ENCODE measurements around the gene IL1RL2.

Gene IL1RL2

DNA sequence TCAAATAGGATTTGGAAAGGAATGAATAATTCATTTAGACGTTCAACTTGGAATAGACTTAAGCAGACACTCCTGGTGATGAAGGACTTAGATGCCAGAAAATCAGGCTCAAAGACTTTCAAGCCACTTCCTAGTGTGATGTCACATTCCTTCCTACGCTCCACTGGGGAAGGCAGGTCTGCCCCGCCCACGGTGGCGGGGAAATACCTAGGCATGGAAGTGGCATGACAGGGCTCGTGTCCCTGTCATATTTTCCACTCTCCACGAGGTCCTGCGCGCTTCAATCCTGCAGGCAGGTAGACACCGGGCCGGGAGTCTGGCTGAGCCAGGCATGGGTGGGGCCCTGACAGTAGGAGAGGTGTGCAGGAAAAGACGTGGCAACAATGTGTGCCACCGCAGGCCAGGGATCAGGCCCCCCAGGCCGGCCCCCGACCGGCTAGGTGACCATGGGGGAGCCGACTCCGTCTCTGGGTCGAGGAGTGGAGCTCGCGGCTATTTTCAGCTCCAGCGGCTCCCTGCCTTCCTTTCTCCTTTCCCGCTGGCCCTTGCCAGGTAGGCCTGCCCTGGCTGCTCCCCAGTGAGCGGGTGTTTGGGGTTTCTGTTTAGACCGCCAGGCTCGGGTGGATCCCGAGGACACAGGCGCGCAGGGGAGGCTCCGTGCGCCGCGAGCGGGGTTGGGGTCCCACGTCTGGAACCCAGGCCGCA lies at the start of gene IL1RL2:
IL1RL2 (plus strand) TSS at position 233 of the 705 bp plus-strand sequence. CDS start 845 bp downstream, outside the sequence.
- H3K9me3 Mint-ChIP-seq, result no peaks in the 10 kb centered on the region
- H3K36me3 Mint-ChIP-seq (ENCODE audit: low read depth), result peaks cover 2% of the 10 kb centered on the region
- no peak within 1 kb of the TSS for H3K27ac Mint-ChIP-seq
- H3K4me3 Mint-ChIP-seq, result peak within 1 kb of the TSS; percentile 76
- H3K27me3 Mint-ChIP-seq (ENCODE audit: low read depth), result peaks cover 32% of the 10 kb centered on the region
- peaks cover 7% of the 10 kb centered on the region for H3K4me1 Mint-ChIP-seq (ENCODE audit: low read depth)

DNA sequence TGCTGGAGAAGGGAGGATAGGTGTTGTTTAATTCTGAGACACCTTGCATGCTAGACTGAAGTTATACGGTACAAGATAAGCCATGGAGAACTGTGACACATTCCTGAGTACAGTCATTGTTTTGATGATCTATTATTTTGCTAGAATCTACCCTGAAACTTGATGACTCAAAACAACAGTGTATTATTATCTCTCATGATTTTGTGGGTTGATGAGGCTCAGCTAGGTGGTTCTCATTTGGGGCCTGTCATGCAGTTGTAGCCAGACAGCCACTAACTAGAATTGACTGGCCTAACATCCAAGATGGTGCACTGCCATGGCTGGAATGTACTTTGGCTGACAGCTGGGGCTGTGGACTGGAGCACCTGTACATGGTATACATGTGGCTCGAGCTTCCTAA lies 49.7 kb upstream of the IL1RL2 start:
- Mint-ChIP-seq H3K4me3 (no peak overlapping the region), H3K27me3 (ENCODE audit: low read depth) (peaks cover 24% of the 10 kb centered on the region), H3K36me3 (ENCODE audit: low read depth) (peaks cover 5% of the 10 kb centered on the region), H3K9me3 (peaks cover 13% of the 10 kb centered on the region), H3K4me1 (ENCODE audit: low read depth) (peaks cover 8% of the 10 kb centered on the region), H3K27ac (no peak overlapping the region)

DNA sequence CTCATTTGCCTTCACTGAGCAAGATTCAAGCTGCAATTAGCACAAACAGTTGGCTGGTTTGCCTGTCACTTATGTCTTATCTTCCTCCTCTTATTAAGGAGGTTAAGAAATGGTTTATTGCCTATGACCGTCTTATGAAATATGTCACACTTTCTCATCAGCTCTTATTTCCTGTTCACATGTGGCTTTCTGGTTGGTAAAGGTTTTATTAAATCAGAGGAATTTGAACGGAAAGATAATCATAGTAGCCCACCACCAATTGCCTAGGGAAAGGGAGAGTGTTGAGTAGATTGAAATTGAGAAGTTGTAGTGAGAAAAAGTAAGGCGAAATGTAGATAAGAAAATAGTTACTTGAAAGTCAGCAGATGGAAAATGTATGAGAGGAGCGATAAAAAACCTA lies 48.5 kb upstream of the IL1RL2 start:
- peaks cover 8% of the 10 kb centered on the region for H3K9me3 Mint-ChIP-seq
- no peak overlapping the region for H3K27ac Mint-ChIP-seq
- H3K36me3 Mint-ChIP-seq (ENCODE audit: low read depth), result peaks cover 10% of the 10 kb centered on the region
- H3K27me3 Mint-ChIP-seq (ENCODE audit: low read depth), result peaks cover 28% of the 10 kb centered on the region
- peaks cover 10% of the 10 kb centered on the region for H3K4me1 Mint-ChIP-seq (ENCODE audit: low read depth)
- no peak overlapping the region for H3K4me3 Mint-ChIP-seq

DNA sequence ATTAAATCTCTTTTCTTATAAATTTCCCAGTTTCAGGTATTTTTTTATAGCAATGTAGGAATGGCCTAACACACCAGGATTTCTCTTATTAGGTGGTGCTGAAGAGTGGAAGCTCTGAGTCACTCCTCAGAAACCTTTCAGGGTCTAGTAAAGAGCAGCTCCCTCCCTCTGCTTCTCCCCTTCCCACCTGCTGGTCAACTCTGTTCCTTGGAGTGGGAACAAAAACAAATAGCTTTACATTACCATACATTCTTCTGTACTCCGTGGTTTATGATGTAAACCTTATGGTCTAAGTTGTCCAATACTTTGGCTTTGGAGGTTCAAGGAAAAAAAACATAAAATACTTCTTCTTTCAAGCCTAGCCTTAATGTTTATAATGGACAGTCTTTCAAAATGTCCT lies 47.0 kb upstream of the IL1RL2 start:
- Mint-ChIP-seq H3K36me3 (ENCODE audit: low read depth) (peaks cover 10% of the 10 kb centered on the region), H3K4me3 (no peak overlapping the region), H3K9me3 (peaks cover 21% of the 10 kb centered on the region), H3K27me3 (ENCODE audit: low read depth) (peaks cover 28% of the 10 kb centered on the region), H3K4me1 (ENCODE audit: low read depth) (peaks cover 10% of the 10 kb centered on the region), H3K27ac (no peak overlapping the region)

DNA sequence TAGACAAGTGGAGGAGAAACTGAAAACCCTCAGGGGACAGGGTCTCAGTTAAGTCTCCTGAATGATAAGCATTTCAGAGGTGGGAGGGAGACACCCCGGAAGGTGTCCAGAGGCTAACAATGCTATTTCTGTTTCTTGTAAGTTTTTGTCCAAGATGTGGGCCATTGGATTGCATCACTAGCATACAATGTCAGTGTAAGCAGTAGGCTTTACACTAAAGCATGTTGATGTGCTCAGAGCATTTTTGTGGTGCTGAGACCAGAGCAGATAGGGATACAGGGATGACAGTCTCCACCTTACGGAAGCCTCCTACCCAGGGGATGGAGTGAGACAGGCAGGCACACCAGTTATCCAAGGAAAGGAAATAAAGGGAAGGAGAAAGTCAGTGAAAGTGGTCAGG lies 46.4 kb upstream of the IL1RL2 start:
- H3K4me3 Mint-ChIP-seq, result no peak overlapping the region
- peaks cover 14% of the 10 kb centered on the region for H3K36me3 Mint-ChIP-seq (ENCODE audit: low read depth)
- H3K27me3 Mint-ChIP-seq (ENCODE audit: low read depth), result peaks cover 28% of the 10 kb centered on the region
- H3K4me1 Mint-ChIP-seq (ENCODE audit: low read depth), result peaks cover 10% of the 10 kb centered on the region
- H3K27ac Mint-ChIP-seq, result no peak overlapping the region
- H3K9me3 Mint-ChIP-seq, result peaks cover 26% of the 10 kb centered on the region

DNA sequence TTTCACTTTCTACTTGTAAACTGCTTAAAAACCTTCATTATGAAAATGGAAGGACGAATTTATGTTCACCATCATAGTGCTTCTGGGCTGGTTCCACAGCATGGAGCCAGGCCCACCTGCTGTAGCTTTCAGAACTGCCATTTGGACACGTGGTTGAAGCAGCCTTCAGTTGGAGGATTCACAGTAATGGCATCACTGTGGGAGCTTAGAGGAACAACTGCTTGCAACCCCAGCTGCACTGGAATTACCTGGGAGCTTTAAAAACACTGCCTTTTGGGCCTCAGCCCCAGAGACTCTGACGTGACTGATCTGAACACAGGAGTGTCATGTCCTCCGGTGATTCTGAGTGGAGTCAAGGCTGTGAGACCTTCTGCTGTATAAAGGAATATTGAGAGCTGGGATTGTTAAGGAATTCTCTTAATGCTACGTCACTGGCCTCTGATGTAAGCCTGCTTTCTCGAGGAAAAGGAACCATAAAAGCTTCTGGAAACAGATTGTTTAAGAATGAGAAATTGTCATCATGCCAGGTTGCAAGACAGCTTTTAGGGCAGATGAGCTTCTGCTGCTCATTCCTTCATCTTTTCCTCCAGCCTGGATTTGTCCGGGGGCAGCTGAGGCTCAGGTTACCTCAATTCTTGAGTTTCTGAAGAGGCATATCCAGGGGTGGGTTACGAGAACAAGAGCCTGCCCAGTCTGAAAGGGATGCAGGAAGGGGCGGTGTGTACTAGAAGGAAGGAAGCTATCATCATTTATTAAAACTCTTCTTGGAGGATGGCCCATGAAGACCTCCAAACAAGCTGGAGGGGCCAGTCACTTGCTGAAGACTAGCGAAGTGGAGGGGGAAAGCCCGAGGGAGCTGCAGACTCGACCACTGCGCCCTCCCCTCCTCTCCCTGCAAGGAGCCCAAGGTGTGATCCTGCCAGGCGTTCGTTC lies 45.5 kb upstream of the IL1RL2 start:
- H3K27me3 Mint-ChIP-seq (ENCODE audit: low read depth), result peaks cover 28% of the 10 kb centered on the region
- no peak overlapping the region for H3K4me3 Mint-ChIP-seq
- no peak overlapping the region for H3K27ac Mint-ChIP-seq
- H3K4me1 Mint-ChIP-seq (ENCODE audit: low read depth), result peaks cover 10% of the 10 kb centered on the region
- peaks cover 15% of the 10 kb centered on the region for H3K36me3 Mint-ChIP-seq (ENCODE audit: low read depth)
- peaks cover 32% of the 10 kb centered on the region for H3K9me3 Mint-ChIP-seq

DNA sequence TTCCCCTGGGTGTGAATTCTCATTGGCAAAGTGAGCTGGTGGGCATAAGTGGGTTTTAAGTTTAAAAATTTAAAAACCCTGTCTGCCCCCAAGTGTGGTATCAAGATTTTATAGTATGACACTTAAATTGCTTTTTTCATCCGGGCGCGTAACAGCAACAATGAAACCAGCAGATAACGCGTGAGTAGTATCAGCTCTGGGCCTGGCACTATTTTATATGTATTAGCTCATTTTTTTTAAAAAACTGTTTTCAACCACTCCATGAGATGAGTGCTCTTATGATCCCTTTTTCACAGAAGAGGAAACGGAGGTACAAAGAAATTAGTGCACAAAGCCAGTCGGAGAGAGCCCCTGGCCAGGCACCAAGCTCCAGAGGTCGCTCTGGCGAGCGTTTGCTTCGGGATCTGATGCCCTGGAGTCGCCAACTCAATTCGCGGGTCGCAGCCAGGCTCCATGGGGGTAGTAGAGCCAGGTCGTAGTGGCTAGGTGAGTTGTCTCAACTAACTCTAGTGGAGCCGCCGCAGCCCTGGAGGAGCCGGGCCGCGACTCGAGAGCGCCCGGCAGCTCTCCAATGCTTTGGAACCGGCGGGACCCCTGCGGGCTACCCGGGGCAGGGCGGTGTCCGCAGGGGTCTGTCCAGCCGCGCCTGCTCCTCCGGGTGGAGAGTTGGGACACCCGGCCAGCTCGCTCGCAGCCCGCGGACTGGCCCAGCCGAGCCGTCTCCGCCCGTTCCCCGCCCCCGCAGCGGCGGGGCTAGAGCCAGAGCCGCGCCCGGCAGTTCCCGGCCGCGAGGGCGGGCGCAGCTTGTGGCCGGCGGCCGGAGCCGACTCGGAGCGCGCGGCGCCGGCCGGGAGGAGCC lies 44.6 kb upstream of the IL1RL2 start, which contains the start of gene IL1R1:
IL1R1 (plus strand) TSS at position 777 of the 859 bp plus-strand sequence. CDS start 14,979 bp downstream, outside the sequence.
- H3K4me3 Mint-ChIP-seq, result peak within 1 kb of the TSS; percentile 41
- peaks cover 10% of the 10 kb centered on the region for H3K4me1 Mint-ChIP-seq (ENCODE audit: low read depth)
- no peak within 1 kb of the TSS for H3K27ac Mint-ChIP-seq
- H3K27me3 Mint-ChIP-seq (ENCODE audit: low read depth), result peaks cover 28% of the 10 kb centered on the region
- peaks cover 17% of the 10 kb centered on the region for H3K36me3 Mint-ChIP-seq (ENCODE audit: low read depth)
- peaks cover 36% of the 10 kb centered on the region for H3K9me3 Mint-ChIP-seq

DNA sequence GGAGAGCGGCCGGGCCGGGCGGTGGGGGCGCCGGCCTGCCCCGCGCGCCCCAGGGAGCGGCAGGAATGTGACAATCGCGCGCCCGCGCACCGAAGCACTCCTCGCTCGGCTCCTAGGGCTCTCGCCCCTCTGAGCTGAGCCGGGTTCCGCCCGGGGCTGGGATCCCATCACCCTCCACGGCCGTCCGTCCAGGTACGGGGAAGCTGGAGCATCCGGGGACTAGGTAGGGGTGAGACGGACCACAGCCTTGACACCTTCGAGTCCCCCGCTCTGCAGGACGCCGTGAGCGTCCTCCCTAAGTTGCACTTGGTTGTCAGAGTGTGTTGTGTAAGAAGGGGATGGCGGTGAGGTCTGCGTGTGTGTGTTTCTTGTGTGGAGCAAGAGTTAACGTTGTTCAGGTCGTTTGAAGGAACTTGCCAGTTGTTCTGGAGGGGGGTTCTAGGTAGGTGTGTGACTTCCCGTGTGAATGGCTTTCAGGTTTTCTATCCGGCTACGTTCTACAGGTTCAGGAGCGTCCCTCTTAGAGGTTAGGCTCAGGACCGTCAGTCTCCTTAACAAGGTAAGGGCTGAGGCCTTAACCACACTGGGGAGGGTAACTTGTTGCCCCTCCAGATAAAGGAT lies 43.9 kb upstream of the IL1RL2 start:
- Mint-ChIP-seq H3K9me3 (peaks cover 44% of the 10 kb centered on the region), H3K27me3 (ENCODE audit: low read depth) (peaks cover 28% of the 10 kb centered on the region), H3K36me3 (ENCODE audit: low read depth) (peaks cover 17% of the 10 kb centered on the region), H3K4me1 (ENCODE audit: low read depth) (peaks cover 9% of the 10 kb centered on the region), H3K27ac (no peak overlapping the region), H3K4me3 (peak overlapping the region; percentile 41)

DNA sequence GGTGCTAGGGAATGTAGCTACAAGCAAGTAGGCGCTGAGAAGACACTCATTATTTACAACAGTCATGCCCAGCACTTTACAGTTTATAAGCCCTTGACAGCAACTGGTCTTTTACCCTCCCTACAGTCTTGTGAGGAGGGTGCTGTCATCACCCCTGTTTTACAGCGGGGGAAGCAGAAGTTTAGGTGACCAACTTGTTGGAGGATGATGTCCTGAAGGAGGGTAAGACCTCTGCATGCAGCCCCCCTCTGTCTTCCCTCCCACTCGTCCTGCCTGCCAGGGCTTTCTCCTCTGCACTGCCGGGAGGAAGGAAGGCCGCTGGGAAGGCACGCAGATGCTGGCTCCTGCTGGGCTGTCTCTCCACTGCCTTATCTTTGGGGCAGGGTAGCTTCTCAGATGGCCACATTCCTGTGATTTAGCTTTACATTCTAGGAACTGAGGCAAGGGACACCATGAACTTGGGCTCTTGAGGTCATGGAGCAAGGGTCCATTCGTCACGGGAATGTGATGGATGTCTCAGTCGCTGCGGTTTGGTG lies 43.3 kb upstream of the IL1RL2 start:
- peak overlapping the region; percentile 41 for H3K4me3 Mint-ChIP-seq
- H3K27me3 Mint-ChIP-seq (ENCODE audit: low read depth), result peaks cover 28% of the 10 kb centered on the region
- peaks cover 47% of the 10 kb centered on the region for H3K9me3 Mint-ChIP-seq
- no peak overlapping the region for H3K27ac Mint-ChIP-seq
- peaks cover 6% of the 10 kb centered on the region for H3K4me1 Mint-ChIP-seq (ENCODE audit: low read depth)
- peaks cover 15% of the 10 kb centered on the region for H3K36me3 Mint-ChIP-seq (ENCODE audit: low read depth)

DNA sequence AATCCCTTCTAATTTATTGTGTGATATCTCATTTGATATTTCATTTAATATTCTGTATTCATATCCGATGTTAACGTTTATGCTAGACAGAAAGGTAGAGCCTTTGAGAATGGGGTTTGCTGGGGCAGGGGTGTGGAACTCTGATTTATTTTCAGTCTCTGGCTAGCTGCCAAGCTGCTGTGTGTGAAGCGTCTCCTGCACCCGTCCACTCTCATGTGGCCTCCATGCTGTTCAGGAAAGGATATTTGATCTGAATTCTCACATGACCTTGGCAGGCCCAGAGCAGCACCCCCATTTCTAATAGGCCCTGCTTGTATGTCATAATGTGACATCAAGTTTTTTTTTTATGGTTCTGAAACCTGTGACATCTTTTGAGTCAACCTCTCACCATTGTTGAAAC lies 42.7 kb upstream of the IL1RL2 start:
- Mint-ChIP-seq H3K9me3 (peaks cover 53% of the 10 kb centered on the region), H3K4me3 (no peak overlapping the region), H3K27ac (no peak overlapping the region), H3K4me1 (ENCODE audit: low read depth) (peaks cover 6% of the 10 kb centered on the region), H3K27me3 (ENCODE audit: low read depth) (peaks cover 28% of the 10 kb centered on the region), H3K36me3 (ENCODE audit: low read depth) (peaks cover 20% of the 10 kb centered on the region)

DNA sequence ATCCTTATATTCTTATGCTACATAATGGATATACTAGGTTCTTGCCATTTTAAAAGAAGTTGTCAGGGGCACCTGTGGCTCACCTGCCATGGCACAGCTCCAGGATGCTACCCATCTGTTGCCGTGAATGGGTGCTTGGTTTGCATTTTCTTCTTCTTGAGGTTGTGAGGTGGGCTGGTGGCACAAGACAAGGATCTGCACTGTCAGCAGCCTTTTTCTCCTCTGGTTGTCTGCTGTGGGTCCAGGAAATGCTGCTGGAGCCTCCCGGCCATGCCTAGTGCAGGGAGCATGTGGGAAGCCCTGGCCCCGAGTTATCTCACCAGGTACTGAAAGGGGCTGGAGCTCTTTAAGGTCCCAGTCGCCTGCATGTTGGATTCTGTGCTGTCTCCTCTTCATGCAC lies 41.7 kb upstream of the IL1RL2 start:
- H3K9me3 Mint-ChIP-seq, result peaks cover 57% of the 10 kb centered on the region
- H3K27me3 Mint-ChIP-seq (ENCODE audit: low read depth), result peaks cover 28% of the 10 kb centered on the region
- H3K4me3 Mint-ChIP-seq, result no peak overlapping the region
- peaks cover 20% of the 10 kb centered on the region for H3K36me3 Mint-ChIP-seq (ENCODE audit: low read depth)
- no peak overlapping the region for H3K27ac Mint-ChIP-seq
- H3K4me1 Mint-ChIP-seq (ENCODE audit: low read depth), result peaks cover 6% of the 10 kb centered on the region

DNA sequence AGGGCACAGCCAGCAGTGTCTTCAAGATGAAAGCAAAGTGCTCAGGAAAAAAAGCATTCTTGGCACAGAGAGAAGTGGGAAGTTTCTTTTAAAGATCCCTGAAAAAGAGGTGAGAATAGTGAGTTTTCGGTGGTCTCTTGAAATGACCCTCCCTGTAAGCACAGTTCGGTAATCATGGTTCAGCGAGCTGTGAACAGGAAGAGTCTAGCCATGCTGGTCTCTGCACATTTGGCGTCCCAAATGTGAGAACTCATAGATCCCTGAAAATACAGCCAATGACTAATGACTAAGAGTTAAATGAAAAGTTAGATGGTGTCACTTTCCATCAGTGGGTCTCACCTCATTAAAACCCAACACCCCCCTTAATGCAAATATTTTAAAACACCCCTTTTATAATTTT lies 40.9 kb upstream of the IL1RL2 start:
- H3K9me3 Mint-ChIP-seq, result peaks cover 62% of the 10 kb centered on the region
- no peak overlapping the region for H3K4me3 Mint-ChIP-seq
- no peak overlapping the region for H3K27ac Mint-ChIP-seq
- peaks cover 20% of the 10 kb centered on the region for H3K27me3 Mint-ChIP-seq (ENCODE audit: low read depth)
- H3K4me1 Mint-ChIP-seq (ENCODE audit: low read depth), result peaks cover 6% of the 10 kb centered on the region
- H3K36me3 Mint-ChIP-seq (ENCODE audit: low read depth), result peaks cover 20% of the 10 kb centered on the region

DNA sequence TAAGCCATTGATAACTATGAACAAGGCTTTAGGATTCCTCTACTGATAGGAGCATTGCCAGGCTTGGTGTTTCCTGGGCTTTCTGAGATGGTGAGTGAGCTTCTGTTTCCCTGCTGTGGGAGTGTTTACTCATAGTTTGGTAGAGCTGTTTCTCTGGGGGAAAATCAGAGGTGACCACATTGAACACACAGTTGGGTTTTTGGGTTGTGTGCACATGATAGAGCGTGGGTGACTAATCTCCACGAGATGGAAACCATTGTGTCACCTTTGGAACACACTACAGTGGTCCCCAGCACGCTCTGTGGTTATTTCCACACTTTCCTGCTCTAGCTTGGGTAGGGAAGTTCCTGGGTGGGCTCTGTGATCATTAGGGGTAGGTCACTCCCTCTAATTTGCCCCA lies 38.9 kb upstream of the IL1RL2 start:
- H3K36me3 Mint-ChIP-seq (ENCODE audit: low read depth), result peaks cover 16% of the 10 kb centered on the region
- H3K4me1 Mint-ChIP-seq (ENCODE audit: low read depth), result peaks cover 4% of the 10 kb centered on the region
- H3K4me3 Mint-ChIP-seq, result no peak overlapping the region
- peaks cover 4% of the 10 kb centered on the region for H3K27me3 Mint-ChIP-seq (ENCODE audit: low read depth)
- H3K27ac Mint-ChIP-seq, result no peak overlapping the region
- peaks cover 74% of the 10 kb centered on the region for H3K9me3 Mint-ChIP-seq
